Progenitor cell of endocrine pancreas (in vitro differentiated cells): ENCODE results near the gene SLC16A4. TPM values are rescaled to one million over a fixed set of nuclear protein-coding genes. Genes with fewer than 3 reads are reported as not detected.

Source experiments
- DNase-seq: peaks from one replicate; pipeline ENCODE4 v3.0.0; 2021; ENCODE audit warnings: low spot score; ENCODE audit not compliant: unreplicated experiment
- H3K27ac Mint-ChIP-seq: 2 replicates; pipeline ENCODE4 v1.8.0; 2021; ENCODE audit warnings: mild to moderate bottlenecking, moderate library complexity, mixed read lengths
- H3K27me3 Mint-ChIP-seq: 2 replicates; pipeline ENCODE4 v1.8.0; 2021; ENCODE audit warnings: mixed read lengths
- H3K36me3 Mint-ChIP-seq: 2 replicates; pipeline ENCODE4 v1.8.0; 2022; ENCODE audit warnings: mixed read lengths; ENCODE audit not compliant: insufficient read depth
- H3K4me1 Mint-ChIP-seq: 2 replicates; pipeline ENCODE4 v1.8.0; 2021; ENCODE audit warnings: low read depth, mixed read lengths
- H3K4me3 Mint-ChIP-seq: 2 replicates; pipeline ENCODE4 v1.8.0; 2021; ENCODE audit warnings: low read depth, mild to moderate bottlenecking, moderate library complexity, mixed read lengths
- H3K9me3 Mint-ChIP-seq: 2 replicates; pipeline ENCODE4 v1.8.0; 2021; ENCODE audit warnings: low read depth, mixed read lengths
- CTCF ChIP-seq: fragments of 200-600 bp; sonication (generic); IDR thresholded peaks from one replicate; pipeline ENCODE4 v1.5.0; 2021; ENCODE audit warnings: antibody characterized with exemption, mild to moderate bottlenecking; ENCODE audit not compliant: unreplicated experiment
- total RNA-seq: library from RNA; stranded (reverse); gene quantifications from 2 replicates; pipeline ENCODE4 v1.2.1, GENCODE V29; 2021

SLC16A4 gene
- total RNA-seq, 1 donor from 2014 or later: 0.46 TPM

GRCh38 chr1:110394493-110394820 is 3.6 kb upstream of the SLC16A4 start:
- TF ChIP-seq CTCF: no peak
- Mint-ChIP-seq H3K27ac (no peak overlapping the region), H3K4me3 (no peak overlapping the region), H3K36me3 (peaks cover 12% of the 10 kb centered on the region), H3K4me1 (peaks cover 7% of the 10 kb centered on the region), H3K9me3 (no peaks in the 10 kb centered on the region), H3K27me3 (no peaks in the 10 kb centered on the region)
- no peak for DNase-seq

- Mint-ChIP-seq H3K27me3 (no peaks in the 10 kb centered on the region), H3K4me3 (no peak overlapping the region), H3K4me1 (peaks cover 7% of the 10 kb centered on the region), H3K27ac (no peak overlapping the region), H3K9me3 (no peaks in the 10 kb centered on the region), H3K36me3 (peaks cover 12% of the 10 kb centered on the region)
- TF ChIP-seq CTCF: no peak
- DNase-seq: no peak
Observed at GRCh38 chr1:110393691-110394492, 3.1 kb upstream of the SLC16A4 start.

GRCh38 chr1:110393286-110393685 is 2.5 kb upstream of the SLC16A4 start:
- no peak for DNase-seq
- H3K4me3 Mint-ChIP-seq: no peak overlapping the region
- no peak for TF ChIP-seq CTCF
- H3K4me1 Mint-ChIP-seq: peaks cover 7% of the 10 kb centered on the region
- H3K36me3 Mint-ChIP-seq: peaks cover 12% of the 10 kb centered on the region
- H3K27ac Mint-ChIP-seq: no peak overlapping the region
- H3K27me3 Mint-ChIP-seq: no peaks in the 10 kb centered on the region
- no peaks in the 10 kb centered on the region for H3K9me3 Mint-ChIP-seq

- TF ChIP-seq CTCF: no peak
- Mint-ChIP-seq H3K4me1 (peaks cover 7% of the 10 kb centered on the region), H3K36me3 (peaks cover 2% of the 10 kb centered on the region), H3K4me3 (no peak overlapping the region), H3K9me3 (no peaks in the 10 kb centered on the region), H3K27ac (no peak overlapping the region), H3K27me3 (no peaks in the 10 kb centered on the region)
- no peak for DNase-seq
Observed at GRCh38 chr1:110390096-110390495, 730 bp downstream of the SLC16A4 start.

GRCh38 chr1:110387048-110387754 is 3.6 kb downstream of the SLC16A4 start:
- Mint-ChIP-seq H3K36me3 (no peaks in the 10 kb centered on the region), H3K27ac (no peak overlapping the region), H3K9me3 (no peaks in the 10 kb centered on the region), H3K4me1 (peaks cover 7% of the 10 kb centered on the region), H3K27me3 (no peaks in the 10 kb centered on the region), H3K4me3 (no peak overlapping the region)
- no peak for TF ChIP-seq CTCF
- no peak for DNase-seq
